ENCODE data around the gene IL10RB.

Gene IL10RB

GRCh38 chr21:33244082-33244778 is 21.9 kb upstream of the IL10RB start:
- no peaks in the 10 kb centered on the region for H3K9me3 ChIP-seq (ENCODE audit: insufficient read depth, low read length)
- H3K27me3 ChIP-seq (ENCODE audit: low read depth, low read length), result no peaks in the 10 kb centered on the region
- no peak overlapping the region for H3K4me3 ChIP-seq (ENCODE audit: low read length)
- no peak overlapping the region for H3K4me2 ChIP-seq (ENCODE audit: low read length)
- no peaks in the 10 kb centered on the region for H4K20me1 ChIP-seq (ENCODE audit: insufficient read depth, low read length)
- H3K9ac ChIP-seq (ENCODE audit: low read length), result no peak overlapping the region
- peaks cover 26% of the 10 kb centered on the region for H3K79me2 ChIP-seq (ENCODE audit: low read length)
- no peak for TF ChIP-seq CTCF (IDR thresholded peaks at IDR 0.05; ENCODE audit: low read depth, low read length)
- TF ChIP-seq EZH2phosphoT487 (IDR thresholded peaks at IDR 0.05; ENCODE audit: low read depth), result no peak
- no peak overlapping the region for H2AFZ ChIP-seq (ENCODE audit: low read depth, low read length)
- peaks cover 55% of the 10 kb centered on the region for H3K36me3 ChIP-seq (replicated peaks; ENCODE audit: low read depth, low read length)
- peaks cover 12% of the 10 kb centered on the region for H3K4me1 ChIP-seq (ENCODE audit: low read length)
- H3K27ac ChIP-seq (ENCODE audit: low read length), result no peak overlapping the region

DNA sequence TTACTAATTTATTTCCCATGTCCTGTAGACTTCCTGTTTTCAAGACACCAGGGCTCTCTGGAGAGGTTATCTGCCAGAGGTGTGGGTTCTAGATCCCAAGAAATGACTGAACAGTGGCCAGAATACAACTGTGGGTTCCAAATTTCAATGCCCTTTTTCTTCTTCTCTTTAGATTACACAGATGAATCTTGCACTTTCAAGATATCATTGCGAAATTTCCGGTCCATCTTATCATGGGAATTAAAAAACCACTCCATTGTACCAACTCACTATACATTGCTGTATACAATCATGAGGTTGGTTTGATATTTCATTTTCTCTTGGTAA is 21.4 kb upstream of the IL10RB start:
- no peak for TF ChIP-seq EZH2phosphoT487 (IDR thresholded peaks at IDR 0.05; ENCODE audit: low read depth)
- no peak for TF ChIP-seq CTCF (IDR thresholded peaks at IDR 0.05; ENCODE audit: low read depth, low read length)
- H3K4me1 ChIP-seq (ENCODE audit: low read length), result peaks cover 8% of the 10 kb centered on the region
- H3K27me3 ChIP-seq (ENCODE audit: low read depth, low read length), result no peaks in the 10 kb centered on the region
- peaks cover 22% of the 10 kb centered on the region for H3K79me2 ChIP-seq (ENCODE audit: low read length)
- H3K9ac ChIP-seq (ENCODE audit: low read length), result no peak overlapping the region
- peaks cover 60% of the 10 kb centered on the region for H3K36me3 ChIP-seq (replicated peaks; ENCODE audit: low read depth, low read length)
- H3K4me2 ChIP-seq (ENCODE audit: low read length), result no peak overlapping the region
- no peak overlapping the region for H3K27ac ChIP-seq (ENCODE audit: low read length)
- no peaks in the 10 kb centered on the region for H3K9me3 ChIP-seq (ENCODE audit: insufficient read depth, low read length)
- H3K4me3 ChIP-seq (ENCODE audit: low read length), result no peak overlapping the region
- no peak overlapping the region for H2AFZ ChIP-seq (ENCODE audit: low read depth, low read length)
- no peaks in the 10 kb centered on the region for H4K20me1 ChIP-seq (ENCODE audit: insufficient read depth, low read length)

DNA sequence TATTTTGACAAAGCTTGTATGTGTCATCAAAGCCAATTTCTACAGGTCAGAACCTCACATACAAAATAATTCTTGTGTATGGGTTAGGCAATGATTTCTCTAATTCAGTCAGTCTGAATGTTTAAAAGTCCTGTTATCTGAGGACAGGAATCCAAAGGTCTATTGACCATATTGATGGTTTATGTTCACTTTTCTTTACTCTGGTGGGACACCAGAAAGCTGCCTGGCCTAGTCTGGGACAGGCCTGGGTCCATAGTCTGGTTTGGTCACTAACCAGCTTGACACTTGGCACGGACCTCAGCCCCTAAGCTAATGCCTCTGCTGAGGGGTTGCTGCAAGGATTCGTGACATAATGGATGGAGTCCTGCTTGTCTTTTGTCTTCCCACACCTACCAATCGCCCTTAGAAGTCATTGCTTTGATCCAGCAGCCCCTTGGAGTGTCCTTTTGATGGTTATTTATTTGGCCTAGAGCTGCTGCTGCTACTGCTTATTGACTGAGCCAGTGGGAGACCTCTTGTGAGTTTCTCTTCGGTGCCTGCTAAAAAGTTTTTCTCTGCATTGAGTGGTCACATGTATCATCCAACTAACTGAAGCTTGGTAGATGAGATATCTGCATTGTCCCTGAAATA is 20.8 kb upstream of the IL10RB start:
- Histone ChIP-seq H3K4me2 (ENCODE audit: low read length) (no peak overlapping the region), H3K4me3 (ENCODE audit: low read length) (no peak overlapping the region), H3K4me1 (ENCODE audit: low read length) (peaks cover 2% of the 10 kb centered on the region), H4K20me1 (ENCODE audit: insufficient read depth, low read length) (no peaks in the 10 kb centered on the region), H2AFZ (ENCODE audit: low read depth, low read length) (no peak overlapping the region), H3K27ac (ENCODE audit: low read length) (no peak overlapping the region), H3K9me3 (ENCODE audit: insufficient read depth, low read length) (no peaks in the 10 kb centered on the region), H3K79me2 (ENCODE audit: low read length) (peaks cover 15% of the 10 kb centered on the region), H3K36me3 (replicated peaks; ENCODE audit: low read depth, low read length) (peaks cover 59% of the 10 kb centered on the region), H3K9ac (ENCODE audit: low read length) (no peak overlapping the region), H3K27me3 (ENCODE audit: low read depth, low read length) (no peaks in the 10 kb centered on the region)
- TF ChIP-seq EZH2phosphoT487 (IDR thresholded peaks at IDR 0.05; ENCODE audit: low read depth) (no peak), CTCF (IDR thresholded peaks at IDR 0.05; ENCODE audit: low read depth, low read length) (no peak)

DNA sequence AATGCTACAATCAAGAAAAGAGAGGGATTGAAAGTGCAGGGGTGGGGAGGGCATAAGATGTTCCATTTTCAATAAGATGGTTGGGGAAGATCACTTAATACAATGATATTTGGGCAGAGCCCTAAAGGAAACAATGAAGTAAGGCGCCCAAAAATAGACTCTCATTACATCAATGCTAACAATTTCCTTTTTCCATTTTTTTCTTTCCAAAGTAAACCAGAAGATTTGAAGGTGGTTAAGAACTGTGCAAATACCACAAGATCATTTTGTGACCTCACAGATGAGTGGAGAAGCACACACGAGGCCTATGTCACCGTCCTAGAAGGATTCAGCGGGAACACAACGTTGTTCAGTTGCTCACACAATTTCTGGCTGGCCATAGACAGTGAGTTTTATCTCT is 19.7 kb upstream of the IL10RB start:
- Histone ChIP-seq H3K27me3 (ENCODE audit: low read depth, low read length) (no peaks in the 10 kb centered on the region), H3K4me2 (ENCODE audit: low read length) (no peak overlapping the region), H3K36me3 (replicated peaks; ENCODE audit: low read depth, low read length) (peaks cover 66% of the 10 kb centered on the region), H3K4me1 (ENCODE audit: low read length) (no peaks in the 10 kb centered on the region), H3K27ac (ENCODE audit: low read length) (no peak overlapping the region), H4K20me1 (ENCODE audit: insufficient read depth, low read length) (no peaks in the 10 kb centered on the region), H3K9ac (ENCODE audit: low read length) (no peak overlapping the region), H3K9me3 (ENCODE audit: insufficient read depth, low read length) (no peaks in the 10 kb centered on the region), H3K79me2 (ENCODE audit: low read length) (peaks cover 6% of the 10 kb centered on the region), H3K4me3 (ENCODE audit: low read length) (no peak overlapping the region), H2AFZ (ENCODE audit: low read depth, low read length) (no peak overlapping the region)
- TF ChIP-seq CTCF (IDR thresholded peaks at IDR 0.05; ENCODE audit: low read depth, low read length) (no peak), EZH2phosphoT487 (IDR thresholded peaks at IDR 0.05; ENCODE audit: low read depth) (no peak)

All from OCI-LY3 (cell line).